Measurements from ENCODE around the gene GTPBP3.

GTPBP3 gene

DNA sequence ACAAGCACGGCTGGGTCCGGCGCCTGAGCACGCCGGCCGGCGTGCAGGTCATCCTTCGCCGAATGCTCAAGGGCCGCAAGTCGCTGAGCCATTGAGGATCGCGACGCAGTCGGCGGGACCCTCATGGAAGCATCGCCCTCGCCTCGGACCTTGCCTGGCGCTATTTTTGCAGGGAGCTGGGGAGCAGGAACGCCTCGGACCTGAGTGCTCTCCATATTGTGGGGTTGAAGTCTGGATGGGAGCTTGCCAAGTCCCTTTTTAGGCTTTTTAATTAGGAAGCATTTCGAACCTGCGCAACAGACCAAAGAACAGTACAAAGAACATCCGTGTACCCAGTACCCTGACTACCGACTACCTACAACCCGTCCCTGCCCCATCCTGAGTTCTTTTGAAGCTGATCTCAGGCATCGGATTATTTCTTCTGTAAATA is 31.1 kb upstream of the GTPBP3 start:
- intact Hi-C loops (cut with DNase I), result loop anchor here (5.0 kb wide), 1 partner anchor 39 kb away; the partner anchor contains the start of gene BABAM1
- peak in 1 of 42 donors; percentile 20 for DNase-seq

- DNase-seq, result no peak
- intact Hi-C loops (cut with DNase I), result loop anchor here (5.0 kb wide), 1 partner anchor 41 kb away; the partner anchor contains the start of gene BABAM1
Measured at GRCh38 chr19:17307876-17308377, 29.4 kb upstream of the GTPBP3 start.

DNA sequence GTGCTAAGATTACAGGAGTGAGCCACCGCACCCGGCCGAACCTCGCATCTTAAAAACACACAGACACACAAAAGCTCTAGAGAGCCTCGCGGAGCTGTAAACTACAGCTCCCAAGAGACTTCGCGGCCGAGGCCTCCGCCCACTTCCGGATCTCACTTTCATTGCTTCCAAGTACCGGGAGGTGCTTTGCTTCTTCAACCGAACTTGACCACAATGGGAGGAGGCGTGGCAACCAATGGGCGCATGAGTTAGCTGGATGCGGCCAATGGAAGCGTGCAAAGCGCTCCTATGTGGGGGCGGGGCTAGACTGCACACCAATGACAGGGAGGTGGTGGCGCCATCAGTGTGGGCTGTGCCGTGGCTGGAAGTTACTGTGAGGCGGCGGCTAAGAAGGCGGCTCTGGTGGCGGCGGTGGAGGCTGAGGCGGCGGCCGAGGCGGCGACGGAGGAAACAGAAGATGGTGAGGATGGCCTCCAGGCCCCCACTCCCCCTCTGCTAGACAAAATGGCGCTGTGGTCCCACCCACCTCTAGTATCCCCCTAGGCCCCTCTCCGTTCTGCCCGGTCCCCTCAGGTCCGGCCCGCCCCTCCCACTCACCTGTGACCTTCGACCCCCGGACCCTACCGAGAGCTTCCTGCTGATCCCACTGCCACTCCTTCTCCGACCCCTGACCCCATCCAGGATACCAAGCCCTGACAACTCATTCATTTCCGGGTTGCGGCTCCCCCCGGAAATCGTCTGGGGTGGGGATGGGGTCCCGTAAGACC is 28.0 kb upstream of the GTPBP3 start, which contains the start of gene DDA1:
Gene DDA1 (plus strand): TSS at position 366 of the 767 bp plus-strand sequence. CDS start 92 bp downstream, at position 458.
- intact Hi-C loops (cut with DNase I), result loop anchor here (5.0 kb wide), 1 partner anchor 42 kb away; the partner anchor contains the start of gene BABAM1
- peak; percentile 97 to 100 (median 99) for DNase-seq

DNA sequence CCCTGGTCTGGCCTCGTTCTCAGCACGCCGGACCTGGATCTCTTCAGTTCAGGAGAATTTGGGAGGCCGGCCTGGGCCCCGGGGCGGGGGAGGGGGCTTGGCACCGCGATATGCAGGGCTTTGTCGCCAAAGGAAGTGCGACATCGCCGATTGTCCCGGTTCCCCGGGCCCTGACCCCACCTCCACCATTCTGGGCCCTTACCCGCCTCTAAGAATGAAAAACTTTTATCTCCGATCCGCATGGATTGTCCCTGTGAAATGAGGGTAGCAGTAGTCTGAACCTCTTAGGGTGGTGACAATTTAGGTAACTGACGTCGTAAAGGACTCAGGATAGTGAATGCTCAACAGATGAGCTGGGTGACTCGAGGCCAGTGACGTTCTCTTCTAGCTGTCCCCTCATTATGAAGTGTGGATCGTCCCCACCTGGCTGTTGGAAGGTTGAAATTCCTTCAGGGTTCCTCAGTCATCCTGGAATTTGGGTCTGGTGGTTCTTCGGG is 27.3 kb upstream of the GTPBP3 start:
- DNase-seq, result peak in 1 of 42 donors; percentile 47
- intact Hi-C loops (cut with DNase I), result loop anchor here (5.0 kb wide), 1 partner anchor 43 kb away; the partner anchor contains the start of gene BABAM1

DNA sequence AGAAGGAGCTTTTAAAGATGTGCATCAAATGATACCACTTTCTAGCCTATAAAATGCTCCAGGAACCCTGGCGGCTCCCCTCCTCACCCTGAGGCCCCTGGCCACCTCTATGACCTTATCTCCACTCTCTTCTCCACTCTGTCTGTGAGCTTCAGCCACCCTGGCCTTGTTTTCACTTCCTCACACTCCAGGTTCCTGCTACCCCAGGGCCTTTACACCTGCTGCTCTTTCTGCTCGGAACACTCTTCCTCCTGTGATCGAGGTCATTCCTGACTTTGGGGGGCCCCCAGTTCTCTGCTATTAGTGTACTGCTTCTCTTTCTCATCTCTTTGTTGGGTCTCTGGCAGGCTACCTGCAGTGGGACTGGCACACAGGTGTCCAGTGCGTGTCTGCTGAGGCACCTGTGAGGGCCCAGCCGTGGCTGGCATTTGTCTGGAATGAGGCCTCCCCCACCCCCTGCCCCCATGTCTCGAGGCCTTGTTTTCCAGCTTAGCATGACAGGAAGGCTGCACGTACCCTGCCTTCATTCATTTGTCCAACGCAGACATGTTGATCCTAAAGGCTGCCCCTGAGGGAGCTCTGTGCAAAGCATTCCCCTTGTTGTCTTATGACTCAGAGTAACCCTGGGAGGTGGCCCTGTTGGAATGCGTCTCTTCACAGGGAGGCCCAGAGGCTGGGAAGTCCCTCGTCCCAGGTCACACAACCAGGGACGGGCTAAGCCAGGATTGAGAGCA is 25.7 kb upstream of the GTPBP3 start:
- DNase-seq, result no peak
- intact Hi-C loops (cut with DNase I), result no loop called here

DNA sequence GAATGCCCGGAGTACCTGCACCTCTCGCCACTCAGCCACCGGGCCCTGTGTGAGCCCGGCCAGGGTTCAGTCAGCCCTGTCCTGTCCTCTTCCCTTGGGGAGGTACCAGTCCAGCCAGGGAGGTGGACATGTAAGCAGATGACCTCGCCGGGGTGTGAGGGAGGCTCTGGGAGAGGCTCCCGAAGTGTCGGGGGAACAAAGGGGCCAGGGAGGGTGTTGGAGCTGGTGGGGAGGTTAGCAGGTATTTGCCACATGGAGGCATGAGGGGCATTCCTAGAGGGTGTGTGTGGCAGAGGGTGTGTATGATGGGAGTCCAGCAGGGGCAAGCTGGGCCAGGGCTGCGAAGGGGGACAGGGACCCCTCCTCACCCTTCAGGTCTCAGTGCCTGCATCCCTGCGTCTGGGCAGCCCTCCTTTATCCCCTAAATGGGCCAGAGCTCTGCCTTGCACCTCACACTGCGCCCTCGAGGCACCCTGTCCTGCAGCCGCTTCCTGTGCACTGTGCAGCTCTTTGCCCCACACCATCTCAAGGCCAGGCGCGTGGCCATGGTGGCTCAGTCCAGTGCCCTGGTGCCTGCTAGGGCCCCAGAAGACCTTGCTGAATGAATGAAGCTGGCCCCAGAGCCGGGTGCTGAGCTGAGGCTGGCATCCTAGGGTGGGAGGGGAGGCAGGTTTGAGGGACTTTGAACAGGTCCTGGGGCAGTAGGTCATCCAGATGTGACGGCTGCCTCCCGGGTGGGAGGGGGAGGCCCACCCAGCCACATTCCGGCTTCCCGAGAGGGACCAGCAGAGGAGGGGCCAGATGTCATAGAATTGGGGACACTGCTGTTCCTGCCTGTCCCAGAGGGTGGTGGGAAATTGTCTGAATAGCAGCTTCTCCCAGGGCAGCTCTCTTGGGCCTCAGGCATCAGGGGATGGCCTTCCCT is 24.9 kb upstream of the GTPBP3 start:
- intact Hi-C loops (cut with DNase I), result no loop called here
- no peak for DNase-seq

DNA sequence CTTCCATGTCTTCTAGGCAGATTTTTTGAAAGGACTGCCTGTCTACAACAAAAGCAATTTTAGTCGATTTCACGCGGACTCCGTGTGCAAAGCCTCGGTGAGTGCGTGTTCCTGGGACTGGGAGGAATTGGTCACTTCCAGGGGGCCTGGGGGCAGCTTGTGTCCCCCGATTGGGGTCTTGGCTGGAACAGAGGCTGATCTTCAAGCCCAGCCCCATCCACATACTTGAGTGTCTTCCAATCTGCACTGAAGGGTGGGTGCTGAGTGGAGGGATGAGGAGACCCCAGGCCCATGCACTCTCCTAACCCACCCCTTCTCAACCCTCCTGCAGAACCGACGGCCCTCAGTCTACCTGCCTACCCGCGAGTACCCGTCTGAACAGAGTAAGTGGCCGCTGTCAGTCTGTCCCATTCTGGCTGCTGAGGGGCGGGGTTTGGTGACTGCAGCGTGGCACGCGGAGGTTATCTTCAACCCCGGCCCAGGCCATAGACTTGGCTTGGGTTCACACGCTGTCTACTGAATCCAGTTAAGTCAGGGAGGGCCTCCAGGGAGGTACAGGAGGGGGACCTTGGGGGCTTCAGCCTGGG is 23.3 kb upstream of the GTPBP3 start:
- no peak for DNase-seq
- intact Hi-C loops (cut with DNase I), result no loop called here

GRCh38 chr19:17318966-17319365 is 18.4 kb upstream of the GTPBP3 start:
- DNase-seq, result no peak
- intact Hi-C loops (cut with DNase I), result no loop called here

- intact Hi-C loops (cut with DNase I), result no loop called here
- DNase-seq, result no peak
Measured at GRCh38 chr19:17319473-17320238, 17.7 kb upstream of the GTPBP3 start.

- intact Hi-C loops (cut with DNase I), result no loop called here
- no peak for DNase-seq
Measured at GRCh38 chr19:17320435-17320834, 16.9 kb upstream of the GTPBP3 start.

DNA sequence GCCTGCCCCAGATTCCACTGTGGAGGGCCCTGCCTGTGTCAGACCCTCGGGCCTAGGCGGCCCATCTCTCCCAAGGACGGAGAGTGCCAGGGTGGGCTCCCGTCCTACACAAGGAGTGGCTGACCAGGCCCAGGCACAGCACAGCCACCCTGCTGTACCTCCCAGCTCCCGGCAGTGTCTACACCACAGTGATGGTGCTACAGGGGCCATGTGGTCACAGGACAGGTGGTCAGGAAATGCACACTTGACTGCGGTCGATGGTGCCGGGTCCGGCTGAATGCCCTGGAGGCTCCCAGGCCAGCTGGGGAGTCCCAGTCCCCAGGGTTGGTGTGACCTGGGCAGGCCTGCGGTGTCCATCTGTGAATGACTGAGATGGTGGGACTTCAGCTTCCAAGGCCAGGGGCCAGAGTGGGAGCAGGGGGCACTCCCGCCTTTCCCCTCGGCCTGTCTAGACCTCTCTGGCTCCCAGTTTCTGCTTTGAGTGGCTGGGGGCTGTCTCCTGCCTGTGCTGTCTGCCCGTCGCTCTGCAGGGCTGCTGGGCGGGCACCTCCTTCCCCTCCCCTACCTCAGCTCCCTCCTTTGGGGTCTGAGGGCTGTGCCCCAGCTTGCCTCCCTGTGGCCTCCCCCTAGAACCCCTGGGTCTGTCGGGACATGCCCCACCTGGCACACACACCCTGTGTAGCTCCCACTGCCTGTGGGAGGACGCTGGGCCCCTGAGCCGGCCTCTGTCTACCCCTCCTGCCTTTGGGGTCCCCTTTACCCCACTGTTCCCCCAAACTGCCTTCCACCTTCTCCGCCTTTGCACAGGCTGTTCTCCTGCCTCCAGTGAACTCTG is 15.5 kb upstream of the GTPBP3 start:
- intact Hi-C loops (cut with DNase I), result no loop called here
- DNase-seq, result no peak

GRCh38 chr19:17322854-17323253 is 14.5 kb upstream of the GTPBP3 start:
- peak in 25 of 42 donors; percentile 19 to 77 (median 51) for DNase-seq
- intact Hi-C loops (cut with DNase I), result no loop called here

DNA sequence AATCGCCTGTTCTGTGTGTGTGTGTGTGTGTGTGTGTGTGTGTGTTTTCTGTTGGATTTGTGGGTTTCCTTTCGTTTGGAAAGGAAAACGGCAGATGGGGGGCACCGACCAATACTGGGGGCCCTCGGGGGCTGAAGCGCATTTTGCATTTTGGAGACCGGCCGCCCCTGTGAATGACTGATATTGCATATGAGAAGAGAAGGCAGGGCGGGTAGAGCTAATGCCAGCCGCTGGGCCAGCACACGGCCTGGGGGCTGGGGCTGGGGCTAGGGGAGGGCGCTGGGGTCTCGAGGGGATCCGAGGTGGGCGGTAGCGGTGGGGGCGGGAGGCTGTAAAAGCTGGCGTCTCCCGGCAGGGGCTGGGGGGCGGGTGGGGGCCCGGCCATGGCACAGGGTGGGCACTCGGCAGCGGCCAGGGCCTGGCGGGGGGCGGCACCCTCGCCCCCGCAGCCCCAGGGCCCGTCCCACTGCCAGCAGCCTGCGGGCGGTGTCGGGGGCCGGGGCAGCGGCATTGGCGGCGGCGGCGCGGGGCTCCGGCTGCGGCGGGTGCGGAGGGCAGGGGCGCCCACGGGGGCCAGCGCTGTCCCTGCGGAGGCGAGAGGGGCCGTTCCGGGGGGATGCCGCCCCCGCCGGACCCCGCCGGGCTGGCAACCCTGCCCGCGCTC is 13.9 kb upstream of the GTPBP3 start:
- DNase-seq, result no peak
- intact Hi-C loops (cut with DNase I), result no loop called here

- no peak for DNase-seq
- intact Hi-C loops (cut with DNase I), result no loop called here
Measured at GRCh38 chr19:17323964-17324332, 13.4 kb upstream of the GTPBP3 start.

GRCh38 chr19:17324357-17325114 is 12.8 kb upstream of the GTPBP3 start:
- no peak for DNase-seq
- intact Hi-C loops (cut with DNase I), result no loop called here
